Skeletal muscle tissue (tissue), 4 donors: ENCODE measurements around the gene C1QL2. TPM values are rescaled to one million over a fixed set of nuclear protein-coding genes. Genes with fewer than 3 reads are reported as not detected.

Source experiments
- H3K27ac ChIP-seq: one replicate; pipeline ENCODE4 v1.7.0; 2013; ENCODE audit warnings: mild to moderate bottlenecking, low read depth, low read length, inconsistent platforms
- H3K27me3 ChIP-seq, 3 donors: one replicate each; pipeline ENCODE4 v1.7.0; 2013; ENCODE audit warnings: low read length in 3 of 3; ENCODE audit not compliant: control insufficient read depth in 3 of 3, insufficient read depth in 3 of 3
- H3K36me3 ChIP-seq, 3 donors: one replicate each; pipeline ENCODE4 v1.7.0; 2013; ENCODE audit warnings: low read length in 3 of 3; ENCODE audit not compliant: control insufficient read depth in 3 of 3, insufficient read depth in 3 of 3
- H3K4me1 ChIP-seq, 3 donors: one replicate each; pipeline ENCODE4 v1.7.0; 2013; ENCODE audit warnings: low read length in 3 of 3, mild to moderate bottlenecking in 3 of 3; ENCODE audit not compliant: control insufficient read depth in 3 of 3, insufficient read depth in 3 of 3
- H3K4me3 ChIP-seq, 3 donors: one replicate each; pipeline ENCODE4 v1.7.0; 2013; ENCODE audit warnings: low read length in 3 of 3
- H3K9ac ChIP-seq, 3 donors: one replicate each; pipeline ENCODE4 v1.7.0; 2013; ENCODE audit warnings: low read length in 3 of 3, mild to moderate bottlenecking in 3 of 3, moderate library complexity in 2 of 3, low read depth in 1 of 3
- H3K9me3 ChIP-seq, 3 donors: one replicate each; pipeline ENCODE4 v1.7.0; 2013; ENCODE audit warnings: low read length in 3 of 3; ENCODE audit not compliant: control insufficient read depth in 3 of 3
- total RNA-seq: library from RNA; depleted of rRNA; stranded (reverse); fragments of >200 nt; gene quantifications from one replicate; pipeline ENCODE4 v1.2.3, GENCODE V29; 2014
- donor health status: Osteomylitis.

C1QL2 gene
- total RNA-seq, 1 donor from 2014 or later = not detected

DNA sequence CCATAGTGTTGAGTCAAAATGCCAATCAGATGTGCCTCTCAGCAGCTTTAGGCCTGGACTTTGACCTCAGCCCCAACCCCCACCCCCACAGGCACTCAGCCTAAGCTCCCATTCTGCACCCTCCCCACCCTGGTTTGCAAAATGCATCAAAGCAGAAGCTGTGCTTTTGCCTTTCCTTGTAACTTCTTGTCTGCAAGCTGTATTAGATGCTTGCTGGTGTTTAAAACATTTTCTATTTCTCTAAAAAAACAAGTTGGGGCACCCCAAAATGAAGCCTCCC is 38.5 kb upstream of the C1QL2 start:
- Histone ChIP-seq H3K9ac (no peak overlapping the region), H3K27me3 (peaks cover 0 to 11% (median 6%) of the 10 kb centered on the region in 3 donors), H3K4me3 (no peak overlapping the region), H3K36me3 (no peaks in the 10 kb centered on the region), H3K9me3 (no peaks in the 10 kb centered on the region), H3K27ac (no peak overlapping the region), H3K4me1 (no peaks in the 10 kb centered on the region)

DNA sequence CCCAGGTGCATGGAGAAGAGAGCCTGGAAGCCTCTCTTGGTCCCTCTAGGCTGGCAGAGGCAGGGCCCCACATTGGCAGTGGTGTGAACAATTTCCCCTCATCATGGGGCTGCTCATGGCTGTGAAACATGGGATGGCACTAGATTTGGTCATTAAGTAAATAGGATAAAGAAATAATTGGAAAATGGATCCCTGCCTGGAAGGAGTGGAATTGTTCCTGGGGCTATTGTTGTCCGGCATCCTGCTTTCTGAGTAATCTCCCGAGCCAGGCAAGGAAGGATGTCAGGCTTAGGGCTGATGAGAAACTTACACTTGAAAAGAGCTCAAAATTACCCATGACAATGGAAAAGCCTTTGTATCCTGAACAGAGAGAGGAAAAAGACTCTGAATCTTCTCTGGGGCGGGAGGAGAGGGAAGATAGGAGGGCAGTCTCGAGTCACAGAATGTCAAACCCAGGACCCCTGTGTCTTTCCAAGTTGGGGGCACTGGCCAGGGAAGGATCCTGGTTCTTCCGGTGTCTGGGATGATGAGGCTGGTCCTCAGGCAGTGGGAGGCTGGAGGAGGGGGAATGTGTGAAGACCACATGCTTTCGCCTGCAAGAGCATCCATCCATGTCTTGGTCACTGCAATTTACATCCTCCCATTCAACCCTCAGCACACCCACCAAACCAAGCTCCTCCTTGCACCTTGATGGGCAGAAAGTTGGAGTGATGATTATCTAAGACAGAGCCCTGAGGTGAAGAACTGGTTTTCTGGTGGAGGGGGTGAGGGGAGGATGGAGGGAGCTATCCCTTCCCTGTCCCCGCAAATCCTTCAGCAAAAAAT is 38.0 kb upstream of the C1QL2 start:
- H3K9me3 ChIP-seq = no peaks in the 10 kb centered on the region
- no peak overlapping the region for H3K9ac ChIP-seq
- no peak overlapping the region for H3K4me3 ChIP-seq
- H3K27me3 ChIP-seq = peaks cover 0 to 11% (median 6%) of the 10 kb centered on the region in 3 donors
- no peaks in the 10 kb centered on the region for H3K36me3 ChIP-seq
- no peaks in the 10 kb centered on the region for H3K4me1 ChIP-seq
- H3K27ac ChIP-seq = no peak overlapping the region

DNA sequence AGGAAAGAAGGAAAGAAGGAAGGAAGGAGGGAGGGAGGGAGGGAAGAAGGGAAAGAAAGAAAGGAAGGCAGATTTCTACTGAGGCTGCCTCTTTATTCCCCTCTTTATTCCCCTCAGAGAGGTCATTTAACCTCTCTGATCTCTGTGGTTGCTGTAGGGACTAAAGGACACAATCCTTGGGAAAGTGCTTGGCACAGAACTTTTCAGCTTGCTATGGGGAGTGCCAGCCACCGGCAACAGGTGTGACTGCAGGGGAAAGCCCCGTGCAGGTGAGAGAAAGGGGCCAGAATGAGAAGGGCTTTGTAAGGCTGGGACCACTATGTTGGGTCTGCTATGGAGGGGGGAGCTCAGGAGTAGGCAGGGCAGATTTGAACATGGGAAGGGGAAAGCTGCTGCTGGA is 37.3 kb upstream of the C1QL2 start:
- Histone ChIP-seq H3K4me3 (no peak overlapping the region), H3K27me3 (peaks cover 0 to 11% (median 6%) of the 10 kb centered on the region in 3 donors), H3K9me3 (no peaks in the 10 kb centered on the region), H3K36me3 (no peaks in the 10 kb centered on the region), H3K9ac (no peak overlapping the region), H3K27ac (no peak overlapping the region), H3K4me1 (no peaks in the 10 kb centered on the region)

DNA sequence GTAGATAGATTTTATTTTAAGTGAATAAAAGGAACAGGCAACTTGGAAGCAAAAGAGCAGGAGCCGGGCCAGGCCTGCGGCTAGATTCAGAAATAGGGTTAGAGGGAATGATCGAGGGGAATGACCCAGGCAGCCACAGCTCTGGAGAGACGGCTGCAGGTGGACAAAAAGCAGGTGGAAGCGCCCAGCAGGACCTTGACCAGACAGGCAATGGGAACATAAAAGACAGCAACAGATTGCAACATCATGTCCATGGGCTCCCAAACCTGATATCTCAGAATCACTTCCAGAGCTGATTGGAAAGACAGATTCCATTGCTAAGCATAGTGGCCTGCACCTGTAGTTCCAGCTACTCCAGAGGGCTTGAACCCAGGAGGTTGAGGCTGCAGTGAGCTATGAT is 36.5 kb upstream of the C1QL2 start:
- H3K4me1 ChIP-seq = no peaks in the 10 kb centered on the region

DNA sequence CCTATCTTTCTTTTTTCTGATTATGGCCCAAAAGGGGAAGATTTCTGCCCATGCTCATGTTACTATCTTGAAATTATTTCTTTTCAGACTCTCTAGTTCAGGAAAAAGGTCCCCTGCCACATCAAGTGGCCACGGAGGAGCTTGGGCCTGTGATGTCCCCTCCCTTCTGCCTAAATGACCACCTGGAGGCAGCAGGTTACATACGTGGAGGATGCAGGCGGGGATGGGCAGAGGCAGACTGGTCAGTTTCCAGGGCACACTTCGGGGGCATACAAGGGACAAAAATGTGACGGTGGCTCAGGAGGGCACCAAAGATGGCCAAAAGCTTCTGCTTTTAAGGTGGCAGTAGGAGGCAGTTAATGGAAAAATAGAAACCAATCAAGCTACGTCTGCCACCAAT is 34.3 kb upstream of the C1QL2 start:
- no peaks in the 10 kb centered on the region for H3K9me3 ChIP-seq
- no peaks in the 10 kb centered on the region for H3K4me1 ChIP-seq
- H3K36me3 ChIP-seq = no peaks in the 10 kb centered on the region
- no peak overlapping the region for H3K9ac ChIP-seq
- H3K4me3 ChIP-seq = no peak overlapping the region
- H3K27ac ChIP-seq = no peak overlapping the region
- H3K27me3 ChIP-seq = peaks cover 0 to 3% (median 2%) of the 10 kb centered on the region in 3 donors

More for the DNA sequence above, 36.5 kb upstream of the C1QL2 start:
- no peak overlapping the region for H3K27ac ChIP-seq
- no peaks in the 10 kb centered on the region for H3K36me3 ChIP-seq
- no peak overlapping the region for H3K4me3 ChIP-seq
- peaks cover 0 to 11% (median 6%) of the 10 kb centered on the region in 3 donors for H3K27me3 ChIP-seq
- H3K9ac ChIP-seq = no peak overlapping the region
- no peaks in the 10 kb centered on the region for H3K9me3 ChIP-seq

DNA sequence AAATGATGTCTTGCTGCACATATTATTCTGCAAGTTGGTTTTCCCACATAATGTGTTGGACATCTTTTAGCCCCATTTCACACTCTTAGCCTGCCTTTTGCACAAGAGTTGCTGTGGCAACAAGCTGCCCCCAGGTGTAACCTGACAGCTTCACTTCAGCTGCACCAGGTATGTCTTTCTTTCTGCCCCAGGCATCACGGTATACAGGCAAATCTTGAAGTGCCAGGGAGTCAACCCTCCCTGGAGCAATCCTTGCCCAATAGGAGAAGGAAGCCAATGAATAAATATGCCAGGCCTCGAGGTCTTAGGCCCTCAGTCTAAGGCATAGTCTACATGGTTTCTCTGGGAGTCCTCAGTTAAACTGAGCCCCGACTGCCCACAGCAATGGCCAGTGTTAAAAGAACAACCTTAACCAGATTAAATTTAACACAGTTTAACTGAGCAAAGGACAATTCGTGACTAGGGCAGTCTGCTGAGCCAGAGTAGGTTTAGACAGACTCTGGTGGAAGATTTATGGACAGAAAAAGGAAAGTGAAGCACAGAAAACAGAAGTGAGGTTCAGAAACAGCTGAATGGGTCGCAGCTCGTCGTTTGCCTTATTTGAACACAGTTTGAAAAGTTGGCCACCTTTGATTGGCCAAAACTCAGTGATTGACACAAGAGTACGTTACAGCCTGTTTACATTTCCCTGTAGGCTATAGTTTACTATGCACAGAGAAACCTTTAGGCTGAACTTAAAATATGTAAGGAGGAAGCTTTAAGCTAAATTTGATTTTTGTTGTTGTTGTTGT is 32.0 kb upstream of the C1QL2 start:
- H3K36me3 ChIP-seq = no peaks in the 10 kb centered on the region
- peaks cover 0 to 3% (median 0%) of the 10 kb centered on the region in 3 donors for H3K27me3 ChIP-seq
- H3K4me3 ChIP-seq = no peak overlapping the region
- H3K27ac ChIP-seq = no peak overlapping the region
- H3K9ac ChIP-seq = no peak overlapping the region
- H3K4me1 ChIP-seq = no peaks in the 10 kb centered on the region
- no peaks in the 10 kb centered on the region for H3K9me3 ChIP-seq

DNA sequence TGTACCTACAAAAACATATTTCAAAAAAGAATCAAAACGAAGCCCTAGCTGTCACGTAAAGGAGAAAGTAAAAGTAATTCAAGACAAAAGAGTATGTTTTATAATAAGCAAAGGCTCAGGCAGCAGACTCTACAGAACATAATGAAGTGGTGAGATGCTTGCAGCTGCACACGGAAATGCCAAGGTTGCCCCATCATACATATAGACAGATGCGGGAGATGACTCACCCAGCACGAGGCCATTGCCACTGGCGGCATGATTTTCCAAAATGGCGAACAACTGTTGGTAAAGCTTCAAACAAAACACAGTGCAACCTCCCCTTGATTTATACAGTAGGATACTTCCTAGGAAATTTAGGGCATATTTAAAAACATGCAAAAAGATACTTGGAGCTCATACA is 26.0 kb upstream of the C1QL2 start:
- no peak overlapping the region for H3K27ac ChIP-seq
- H3K4me1 ChIP-seq = peaks cover 0 to 1% (median under 1%) of the 10 kb centered on the region in 3 donors
- H3K9ac ChIP-seq = no peak overlapping the region
- H3K36me3 ChIP-seq = no peaks in the 10 kb centered on the region
- H3K9me3 ChIP-seq = no peaks in the 10 kb centered on the region
- H3K27me3 ChIP-seq = peaks cover 0 to 3% (median 0%) of the 10 kb centered on the region in 3 donors
- H3K4me3 ChIP-seq = no peak overlapping the region

DNA sequence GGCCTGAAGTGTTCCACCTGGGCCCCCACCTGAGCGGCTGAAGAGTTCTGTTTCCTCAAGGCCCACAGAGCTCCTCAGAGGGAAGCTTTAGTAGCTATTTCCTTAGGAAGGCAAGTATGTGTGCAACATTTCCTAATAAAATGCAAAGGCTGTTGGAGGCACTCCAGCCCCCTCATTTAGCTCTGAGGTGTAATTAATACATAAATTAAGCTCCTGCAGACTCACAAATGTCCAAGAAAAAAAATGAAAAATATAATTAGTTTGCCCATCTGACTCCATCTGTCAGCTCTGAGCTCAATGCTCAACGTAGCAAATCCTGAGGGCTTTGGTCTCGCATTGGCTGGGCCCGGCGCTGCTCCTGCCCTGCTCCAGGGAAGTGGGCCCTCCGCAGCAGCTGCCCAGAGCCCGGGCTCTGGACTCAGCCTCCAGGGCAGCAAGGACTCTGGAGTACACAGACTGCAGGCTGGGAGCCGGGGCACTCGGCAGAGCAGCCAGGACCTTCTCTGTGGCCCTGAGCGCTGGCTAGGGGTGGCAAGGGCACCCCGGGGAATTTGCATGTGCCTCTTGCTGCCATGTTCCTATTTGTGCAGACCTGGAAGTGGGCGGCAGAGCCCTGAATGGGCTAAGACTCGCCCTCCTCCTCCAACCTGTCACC is 23.4 kb upstream of the C1QL2 start:
- H3K4me1 ChIP-seq = peaks cover 0 to 5% (median 2%) of the 10 kb centered on the region in 3 donors
- no peak overlapping the region for H3K27ac ChIP-seq
- H3K4me3 ChIP-seq = no peak overlapping the region
- no peaks in the 10 kb centered on the region for H3K27me3 ChIP-seq
- no peaks in the 10 kb centered on the region for H3K36me3 ChIP-seq
- H3K9me3 ChIP-seq = no peaks in the 10 kb centered on the region
- no peak overlapping the region for H3K9ac ChIP-seq

DNA sequence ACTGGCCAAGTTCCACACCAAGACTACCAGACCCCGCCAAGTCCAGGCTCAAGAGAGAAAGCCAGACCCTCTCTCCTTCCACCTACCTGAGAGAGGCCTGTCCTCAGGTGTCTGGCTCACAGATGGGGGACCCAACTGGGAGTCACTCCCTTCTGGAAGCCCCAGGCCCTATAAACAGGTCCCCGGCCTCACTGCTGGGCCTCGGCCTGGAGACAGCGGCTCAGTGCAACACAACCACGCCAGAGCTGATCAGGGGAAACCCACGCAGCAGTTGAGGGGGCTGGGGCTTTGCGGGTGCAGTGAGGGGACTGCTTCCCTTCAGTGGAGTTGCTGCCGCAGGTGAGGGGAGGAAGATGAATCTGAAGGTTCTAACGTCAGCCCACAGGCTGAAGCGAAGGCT is 22.8 kb upstream of the C1QL2 start:
- H3K4me1 ChIP-seq = peaks cover 0 to 5% (median 2%) of the 10 kb centered on the region in 3 donors

DNA sequence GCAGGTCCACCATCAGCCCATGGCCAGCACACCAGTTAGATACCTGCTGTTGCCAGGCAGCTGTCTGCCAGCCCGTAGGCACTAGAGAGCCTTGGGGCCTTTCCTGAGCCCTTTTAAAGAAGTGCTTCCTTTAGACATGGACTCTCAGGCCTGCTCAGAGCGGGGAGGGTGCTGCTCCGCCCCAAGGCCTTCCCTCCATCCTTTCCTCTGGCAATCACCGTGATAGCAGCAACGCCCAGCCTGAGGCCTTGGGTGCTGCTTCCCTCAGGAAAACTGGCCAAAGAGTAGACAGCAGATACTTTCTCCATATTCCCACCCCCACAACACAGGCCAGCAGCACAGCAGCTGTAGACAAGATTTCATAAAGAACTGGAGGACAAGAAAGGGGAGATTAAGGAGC is 22.3 kb upstream of the C1QL2 start:
- Histone ChIP-seq H3K4me3 (no peak overlapping the region), H3K9me3 (no peaks in the 10 kb centered on the region), H3K27me3 (no peaks in the 10 kb centered on the region), H3K4me1 (peaks cover 0 to 5% (median 2%) of the 10 kb centered on the region in 3 donors), H3K27ac (no peak overlapping the region), H3K9ac (no peak overlapping the region), H3K36me3 (no peaks in the 10 kb centered on the region)

More for the DNA sequence above, 22.8 kb upstream of the C1QL2 start:
- H3K4me3 ChIP-seq = no peak overlapping the region
- H3K9ac ChIP-seq = no peak overlapping the region
- no peaks in the 10 kb centered on the region for H3K9me3 ChIP-seq
- no peak overlapping the region for H3K27ac ChIP-seq
- no peaks in the 10 kb centered on the region for H3K27me3 ChIP-seq
- no peaks in the 10 kb centered on the region for H3K36me3 ChIP-seq
